Liver (tissue), 9 donors: ENCODE data around the gene ATP2B1. TPM values are rescaled to one million over a fixed set of nuclear protein-coding genes. Genes with fewer than 3 reads are reported as not detected.

ENCODE experiments used
- DNase-seq: peaks from one replicate; pipeline ENCODE4 v3.0.0-alpha.2; 2017; ENCODE audit warnings: low spot score
- H3K27ac ChIP-seq, 2 donors: one replicate each; pipeline ENCODE4 v1.7.0; 2013; ENCODE audit warnings: inconsistent platforms in 2 of 2, low read length in 2 of 2, control low read depth in 1 of 2, low read depth in 1 of 2, mild to moderate bottlenecking in 1 of 2
- H3K27me3 ChIP-seq, 4 donors: one replicate each; pipeline versions ENCODE4 v1.6.1 to v1.7.0; 2013; ENCODE audit warnings: low read length in 3 of 4, inconsistent platforms in 1 of 4, mild to moderate bottlenecking in 1 of 4, moderate library complexity in 1 of 4; ENCODE audit not compliant: control insufficient read depth in 4 of 4, insufficient read depth in 4 of 4
- H3K36me3 ChIP-seq, 4 donors: one replicate each; pipeline versions ENCODE4 v1.6.1 to v1.7.0; 2013; ENCODE audit warnings: low read length in 3 of 4, mild to moderate bottlenecking in 3 of 4, low read depth in 1 of 4, moderate library complexity in 1 of 4; ENCODE audit not compliant: control insufficient read depth in 4 of 4, insufficient read depth in 3 of 4
- H3K4me1 ChIP-seq, 4 donors: one replicate each; pipeline versions ENCODE4 v1.6.1 to v1.7.0; 2013; ENCODE audit warnings: low read length in 3 of 4, mild to moderate bottlenecking in 3 of 4, moderate library complexity in 1 of 4; ENCODE audit not compliant: control insufficient read depth in 4 of 4, insufficient read depth in 4 of 4
- H3K4me3 ChIP-seq, 3 donors: one replicate each; pipeline versions ENCODE4 v1.6.1 to v1.7.0; 2013; ENCODE audit warnings: low read length in 3 of 3, control low read depth in 1 of 3, low read depth in 1 of 3, mild to moderate bottlenecking in 1 of 3
- H3K9ac ChIP-seq, 2 donors: one replicate each; pipeline ENCODE4 v1.7.0; 2013; ENCODE audit warnings: low read length in 2 of 2, mild to moderate bottlenecking in 2 of 2, moderate library complexity in 2 of 2, control low read depth in 1 of 2, low read depth in 1 of 2
- H3K9me3 ChIP-seq, 4 donors: one replicate each; pipeline versions ENCODE4 v1.6.1 to v1.7.0; 2013; ENCODE audit warnings: low read length in 3 of 4; ENCODE audit not compliant: control insufficient read depth in 4 of 4
- ATF3 ChIP-seq: IDR thresholded peaks from 2 replicates; pipeline ENCODE4 v1.6.1; 2016; ENCODE audit warnings: antibody characterized with exemption
- FOXA1 ChIP-seq: IDR thresholded peaks from 2 replicates; pipeline ENCODE4 v1.6.1; 2016; ENCODE audit warnings: antibody characterized with exemption
- GABPA ChIP-seq, 2 donors: IDR thresholded peaks in 1 of 2; conservative IDR thresholded peaks in 1 of 2; 2 replicates each; pipeline ENCODE4 v1.6.1; 2016; ENCODE audit warnings: antibody characterized with exemption in 2 of 2, mild to moderate bottlenecking in 1 of 2, moderate library complexity in 1 of 2
- HNF4A ChIP-seq, 2 donors: conservative IDR thresholded peaks; 2 replicates each; pipeline ENCODE4 v1.6.1; 2016; ENCODE audit warnings: antibody characterized with exemption in 2 of 2, mild to moderate bottlenecking in 2 of 2
- JUND ChIP-seq, 2 donors: IDR thresholded peaks; 2 replicates each; pipeline ENCODE4 v1.6.1; 2016; ENCODE audit warnings: antibody characterized with exemption in 2 of 2
- RAD21 ChIP-seq, 2 donors: IDR thresholded peaks; 2 replicates each; pipeline ENCODE4 v1.6.1; 2016; ENCODE audit warnings: antibody characterized with exemption in 2 of 2, mild to moderate bottlenecking in 2 of 2
- REST ChIP-seq: IDR thresholded peaks from 2 replicates; pipeline ENCODE4 v1.6.1; 2016; ENCODE audit warnings: antibody characterized with exemption, mild to moderate bottlenecking
- RXRA ChIP-seq, 2 donors: IDR thresholded peaks; 2 replicates each; pipeline ENCODE4 v1.6.1; 2017 to 2018; ENCODE audit warnings: antibody characterized with exemption in 2 of 2, mild to moderate bottlenecking in 1 of 2
- ZBTB33 ChIP-seq: IDR thresholded peaks from 2 replicates; pipeline ENCODE4 v1.6.1; 2016; ENCODE audit warnings: antibody characterized with exemption
- WGBS: extraction: QIAGEN DNeasy Blood & Tissue Kit; methylation state at CpG from one replicate; pipeline ENCODE4 v1.1.7; 2013; 5-methylcytosine and 5-hydroxymethylcytosine counted together
- polyA plus RNA-seq, 2 donors: library from polyadenylated mRNA; stranded (reverse) in 1 of 2; unstranded in 1 of 2; fragments of 200-250 nt in 1 of 2; fragments of >200 nt in 1 of 2; fragmentation: Nextera tagmentation in 1 of 2; extraction: Ambion mirVana in 1 of 2; gene quantifications; one replicate each; pipeline versions ENCODE4 v1.2.1 to v1.2.3, GENCODE V29; 2013 to 2015
- total RNA-seq, 2 donors: library from RNA; depleted of rRNA; stranded (reverse); fragments of >200 nt; gene quantifications; one replicate each; pipeline ENCODE4 v1.2.3, GENCODE V29; 2014
- donor health status: healthy.
- donor health status: healthy.
- donor health status: healthy.
- donor health status: healthy.
- donor health status: healthy.

Gene ATP2B1
- total and polyA plus RNA-seq, 4 donors = 7.3 to 41.1 (median 22.8) TPM

- H3K36me3 ChIP-seq = no peaks in the 10 kb centered on the region
- DNase-seq = no peak
- no peak overlapping the region for H3K4me3 ChIP-seq
- H3K9ac ChIP-seq = no peak overlapping the region
- WGBS = 77% methylated on average over 6 of the region's 6 CpGs
- no peaks in the 10 kb centered on the region for H3K27me3 ChIP-seq
- H3K9me3 ChIP-seq = no peaks in the 10 kb centered on the region
- TF ChIP-seq RAD21 (IDR thresholded peaks at IDR 0.05) (no peak), REST (no peak), FOXA1 (no peak), HNF4A (conservative IDR thresholded peaks at IDR 0.05) (no peak)
- no peaks in the 10 kb centered on the region for H3K4me1 ChIP-seq
- no peak overlapping the region for H3K27ac ChIP-seq
These were observed 42.0 kb upstream of the ATP2B1 start for GRCh38 chr12:89750389-89751351.

- WGBS = 93% methylated on average over 1 of the region's 1 CpG
- H3K36me3 ChIP-seq = no peaks in the 10 kb centered on the region
- no peak for TF ChIP-seq HNF4A (conservative IDR thresholded peaks at IDR 0.05)
- no peak for TF ChIP-seq ZBTB33
- TF ChIP-seq GABPA (IDR thresholded peaks at IDR 0.05 in 1 of 2, conservative IDR thresholded peaks at IDR 0.05 in 1 of 2) = no peak
- TF ChIP-seq RXRA (IDR thresholded peaks at IDR 0.05) = no peak
- no peak for TF ChIP-seq REST
- no peak for TF ChIP-seq JUND (IDR thresholded peaks at IDR 0.05)
- no peak for TF ChIP-seq ATF3
- H3K9ac ChIP-seq = no peak overlapping the region
- H3K27me3 ChIP-seq = no peaks in the 10 kb centered on the region
- H3K4me3 ChIP-seq = no peak overlapping the region
- no peak overlapping the region for H3K27ac ChIP-seq
- no peak for DNase-seq
- no peaks in the 10 kb centered on the region for H3K9me3 ChIP-seq
- H3K4me1 ChIP-seq = no peaks in the 10 kb centered on the region
These were observed 40.2 kb upstream of the ATP2B1 start for GRCh38 chr12:89748791-89749190.
